Measurements from ENCODE around the gene SOWAHC.
"Not testable (repeated sequence)": the region's sequence is repeated elsewhere in the genome, so short reads cannot be mapped to it uniquely, and the experiment has no call there.

SOWAHC gene, protein sequence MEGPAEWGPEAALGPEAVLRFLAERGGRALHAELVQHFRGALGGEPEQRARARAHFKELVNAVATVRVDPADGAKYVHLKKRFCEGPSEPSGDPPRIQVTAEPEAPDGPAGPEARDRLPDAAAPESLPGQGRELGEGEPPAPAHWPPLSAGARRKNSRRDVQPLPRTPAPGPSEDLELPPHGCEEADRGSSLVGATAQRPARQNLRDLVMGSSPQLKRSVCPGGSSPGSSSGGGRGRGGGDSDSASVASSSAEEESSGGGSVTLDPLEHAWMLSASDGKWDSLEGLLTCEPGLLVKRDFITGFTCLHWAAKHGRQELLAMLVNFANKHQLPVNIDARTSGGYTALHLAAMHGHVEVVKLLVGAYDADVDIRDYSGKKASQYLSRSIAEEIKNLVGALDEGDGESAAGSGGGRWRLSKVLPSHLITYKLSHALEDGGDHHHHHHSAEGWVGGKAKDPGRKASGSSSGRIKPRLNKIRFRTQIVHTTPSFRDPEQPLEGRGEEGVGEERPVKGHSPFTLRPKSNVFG

DNA sequence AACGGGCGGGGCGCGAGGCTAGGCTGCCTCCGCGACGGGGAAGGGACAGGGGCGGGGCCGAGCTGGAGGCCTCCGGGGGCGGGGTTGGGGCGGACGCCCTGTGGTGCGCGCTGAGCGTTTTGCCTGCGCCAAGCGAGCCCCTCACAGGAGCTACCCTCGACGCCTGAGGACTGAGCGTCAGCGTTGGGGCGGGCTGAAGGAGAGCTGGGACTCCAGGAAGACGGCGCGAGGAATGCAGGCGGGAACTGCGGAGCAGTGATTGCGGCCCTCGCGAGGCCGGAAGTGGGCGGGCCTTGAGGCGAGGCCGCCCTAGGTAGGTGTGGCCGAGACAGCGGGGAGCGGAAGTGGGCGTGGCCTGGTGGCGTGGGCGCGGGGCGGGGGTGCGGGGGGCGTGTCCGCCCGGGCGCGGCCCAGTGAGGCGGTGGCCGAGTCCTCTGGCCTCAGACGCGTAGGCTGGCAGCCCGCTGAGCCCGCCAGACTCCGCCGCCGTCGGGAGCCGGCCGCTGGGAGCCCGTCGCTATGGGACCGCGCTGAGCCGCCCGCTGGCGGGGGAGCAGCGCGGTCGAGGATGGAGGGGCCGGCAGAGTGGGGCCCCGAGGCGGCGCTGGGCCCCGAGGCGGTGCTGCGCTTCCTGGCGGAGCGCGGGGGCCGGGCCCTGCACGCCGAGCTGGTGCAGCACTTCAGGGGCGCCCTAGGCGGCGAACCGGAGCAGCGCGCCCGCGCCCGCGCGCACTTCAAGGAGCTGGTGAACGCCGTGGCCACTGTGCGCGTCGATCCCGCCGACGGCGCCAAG lies at the start of gene SOWAHC, which contains the start of gene SEPTIN10:
SOWAHC (plus strand) TSS at position 443 of the 793 bp plus-strand sequence; CDS start at position 569, 126 bp downstream.
SEPTIN10 (minus strand) TSS at position 45 of the 793 bp plus-strand sequence. CDS start 139 bp downstream, outside the sequence.
- DNase-seq (ENCODE audit: low spot score): peak; percentile 95

GRCh38 chr2:109575373-109575772 lies 38.8 kb upstream of the SOWAHC start:
- no peak for TF ChIP-seq CTCF (IDR thresholded peaks at IDR 0.05; ENCODE audit: extremely low read depth, missing control alignments)
- DNase-seq (ENCODE audit: low spot score): no peak

More for the DNA sequence above, at the start of gene SOWAHC, which contains the start of gene SEPTIN10:
- no peak for TF ChIP-seq CTCF (IDR thresholded peaks at IDR 0.05; ENCODE audit: extremely low read depth, missing control alignments)

- not testable (repeated sequence) for DNase-seq (ENCODE audit: low spot score)
These were observed 36.5 kb upstream of the SOWAHC start for GRCh38 chr2:109577630-109578029.

GRCh38 chr2:109582928-109583895 lies 31.0 kb upstream of the SOWAHC start:
- no peak for DNase-seq (ENCODE audit: low spot score)
- no peak for TF ChIP-seq CTCF (IDR thresholded peaks at IDR 0.05; ENCODE audit: extremely low read depth, missing control alignments)

- no peak for DNase-seq (ENCODE audit: low spot score)
- TF ChIP-seq CTCF (IDR thresholded peaks at IDR 0.05; ENCODE audit: extremely low read depth, missing control alignments): no peak
These were observed 27.5 kb upstream of the SOWAHC start for GRCh38 chr2:109586687-109587086.

GRCh38 chr2:109591206-109591605 lies 23.0 kb upstream of the SOWAHC start:
- no peak for TF ChIP-seq CTCF (IDR thresholded peaks at IDR 0.05; ENCODE audit: extremely low read depth, missing control alignments)
- no peak for DNase-seq (ENCODE audit: low spot score)

DNA sequence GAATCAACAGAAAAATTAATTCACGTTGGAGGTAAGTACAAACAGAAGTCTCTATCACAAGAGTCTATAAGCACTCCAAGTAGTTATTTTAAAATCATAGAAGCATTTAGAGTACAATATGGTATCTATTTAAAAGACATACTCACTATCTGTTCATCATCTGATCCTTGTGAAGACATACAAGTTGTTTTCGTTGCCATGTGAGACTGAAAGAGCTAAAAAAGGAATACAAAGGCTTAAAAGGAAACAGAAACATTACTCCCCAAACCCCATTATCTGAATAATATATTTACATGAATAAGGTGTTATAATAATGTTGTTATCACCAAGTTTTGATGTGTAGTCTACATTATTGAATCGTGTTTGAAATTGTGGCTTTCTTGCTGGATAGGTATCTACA lies 21.3 kb upstream of the SOWAHC start:
- no peak for DNase-seq (ENCODE audit: low spot score)
- TF ChIP-seq CTCF (IDR thresholded peaks at IDR 0.05; ENCODE audit: extremely low read depth, missing control alignments): no peak
